ENCODE measurements around the gene FN3KRP.

FN3KRP gene, protein sequence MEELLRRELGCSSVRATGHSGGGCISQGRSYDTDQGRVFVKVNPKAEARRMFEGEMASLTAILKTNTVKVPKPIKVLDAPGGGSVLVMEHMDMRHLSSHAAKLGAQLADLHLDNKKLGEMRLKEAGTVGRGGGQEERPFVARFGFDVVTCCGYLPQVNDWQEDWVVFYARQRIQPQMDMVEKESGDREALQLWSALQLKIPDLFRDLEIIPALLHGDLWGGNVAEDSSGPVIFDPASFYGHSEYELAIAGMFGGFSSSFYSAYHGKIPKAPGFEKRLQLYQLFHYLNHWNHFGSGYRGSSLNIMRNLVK

DNA sequence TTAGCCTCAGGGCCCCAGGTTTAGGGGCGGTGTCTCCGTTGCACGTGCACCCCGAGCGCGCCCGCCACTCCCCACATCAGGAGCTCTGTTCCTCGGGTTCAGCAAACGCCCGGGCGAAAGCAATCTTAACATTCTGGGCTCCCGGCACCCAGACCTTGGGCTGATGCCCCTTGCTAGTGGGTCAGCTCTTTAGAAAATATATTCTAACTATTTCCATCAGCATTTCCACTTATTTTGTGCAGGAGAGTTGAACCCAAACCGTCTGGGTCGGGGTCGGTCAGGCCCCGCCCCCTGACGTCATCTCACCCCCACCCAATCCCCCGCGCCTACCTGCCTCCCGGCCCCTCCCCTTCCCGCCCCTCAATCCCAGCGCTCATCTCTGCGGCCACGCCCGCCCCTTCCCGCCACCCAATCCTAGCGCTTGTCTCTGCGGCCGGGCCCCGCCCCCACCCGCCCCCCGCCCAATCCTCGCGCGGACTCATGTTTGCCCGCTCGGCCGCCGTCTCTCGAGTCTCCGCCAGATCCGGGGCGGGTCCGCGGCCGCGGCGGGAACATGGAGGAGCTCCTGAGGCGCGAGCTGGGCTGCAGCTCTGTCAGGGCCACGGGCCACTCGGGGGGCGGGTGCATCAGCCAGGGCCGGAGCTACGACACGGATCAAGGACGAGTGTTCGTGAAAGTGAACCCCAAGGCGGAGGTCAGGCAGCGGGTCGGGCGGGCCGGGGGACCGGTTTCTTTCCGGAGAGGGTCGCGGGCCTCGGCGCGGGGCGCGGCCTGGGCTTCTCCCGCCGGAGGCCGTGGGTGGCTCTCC is at the start of gene FN3KRP:
TSS of gene FN3KRP (plus strand) at position 504 of the 808 bp plus-strand sequence. CDS start at position 554, 50 bp downstream.
- in situ Hi-C loops (cut with MboI; ENCODE audit: low pct_unique_long_range_greater_than_20kb, low sequenced_read_pairs, unreplicated experiment) = no loop called here
- TF ChIP-seq, protein P1, sequence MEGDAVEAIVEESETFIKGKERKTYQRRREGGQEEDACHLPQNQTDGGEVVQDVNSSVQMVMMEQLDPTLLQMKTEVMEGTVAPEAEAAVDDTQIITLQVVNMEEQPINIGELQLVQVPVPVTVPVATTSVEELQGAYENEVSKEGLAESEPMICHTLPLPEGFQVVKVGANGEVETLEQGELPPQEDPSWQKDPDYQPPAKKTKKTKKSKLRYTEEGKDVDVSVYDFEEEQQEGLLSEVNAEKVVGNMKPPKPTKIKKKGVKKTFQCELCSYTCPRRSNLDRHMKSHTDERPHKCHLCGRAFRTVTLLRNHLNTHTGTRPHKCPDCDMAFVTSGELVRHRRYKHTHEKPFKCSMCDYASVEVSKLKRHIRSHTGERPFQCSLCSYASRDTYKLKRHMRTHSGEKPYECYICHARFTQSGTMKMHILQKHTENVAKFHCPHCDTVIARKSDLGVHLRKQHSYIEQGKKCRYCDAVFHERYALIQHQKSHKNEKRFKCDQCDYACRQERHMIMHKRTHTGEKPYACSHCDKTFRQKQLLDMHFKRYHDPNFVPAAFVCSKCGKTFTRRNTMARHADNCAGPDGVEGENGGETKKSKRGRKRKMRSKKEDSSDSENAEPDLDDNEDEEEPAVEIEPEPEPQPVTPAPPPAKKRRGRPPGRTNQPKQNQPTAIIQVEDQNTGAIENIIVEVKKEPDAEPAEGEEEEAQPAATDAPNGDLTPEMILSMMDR (IDR thresholded peaks at IDR 0.05; ENCODE audit: extremely low read depth, insufficient read depth, missing control alignments) = no peak
- peak; percentile 100 for DNase-seq (ENCODE audit: low spot score)

DNA sequence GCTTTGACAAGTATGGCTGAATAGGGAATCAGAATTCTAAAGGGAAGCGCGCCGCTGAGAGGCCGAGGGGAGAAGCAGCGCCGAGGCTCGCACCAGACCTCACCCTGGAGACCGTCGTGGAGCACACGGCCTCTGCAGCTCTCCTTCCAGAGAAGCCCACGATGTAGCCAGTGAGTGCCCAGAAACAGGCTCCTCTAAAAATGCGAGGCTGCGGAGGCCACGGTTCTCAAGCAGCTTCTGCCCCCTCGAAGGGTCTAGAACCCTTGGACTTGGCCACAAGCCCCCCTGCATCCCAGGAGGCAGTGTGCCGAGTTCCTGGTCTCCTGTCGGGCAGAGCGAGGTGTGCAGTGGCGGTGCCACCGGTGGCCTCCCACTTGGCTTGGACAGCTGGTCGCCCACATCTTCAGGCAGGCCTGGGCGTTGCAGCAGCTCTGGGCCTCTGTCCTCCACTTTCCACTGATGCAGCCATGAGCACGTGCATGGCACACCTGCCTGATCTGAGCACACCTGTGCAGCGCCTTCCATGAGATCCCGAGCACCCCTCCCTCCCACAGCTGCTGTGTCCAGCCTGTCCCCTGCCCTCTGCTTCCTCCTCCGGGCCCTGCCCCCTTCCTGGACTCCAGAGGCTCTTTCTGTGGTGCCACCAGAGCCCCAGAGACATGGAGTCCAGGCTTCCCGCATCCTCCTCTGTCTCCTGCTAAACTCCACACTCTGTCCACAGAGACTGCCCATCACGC is 49.4 kb upstream of the FN3KRP start:
- in situ Hi-C loops (cut with MboI; ENCODE audit: low pct_unique_long_range_greater_than_20kb, low sequenced_read_pairs, unreplicated experiment) = no loop called here
- no peak for DNase-seq (ENCODE audit: low spot score)
- TF ChIP-seq, protein P1 (IDR thresholded peaks at IDR 0.05; ENCODE audit: extremely low read depth, insufficient read depth, missing control alignments) = no peak

DNA sequence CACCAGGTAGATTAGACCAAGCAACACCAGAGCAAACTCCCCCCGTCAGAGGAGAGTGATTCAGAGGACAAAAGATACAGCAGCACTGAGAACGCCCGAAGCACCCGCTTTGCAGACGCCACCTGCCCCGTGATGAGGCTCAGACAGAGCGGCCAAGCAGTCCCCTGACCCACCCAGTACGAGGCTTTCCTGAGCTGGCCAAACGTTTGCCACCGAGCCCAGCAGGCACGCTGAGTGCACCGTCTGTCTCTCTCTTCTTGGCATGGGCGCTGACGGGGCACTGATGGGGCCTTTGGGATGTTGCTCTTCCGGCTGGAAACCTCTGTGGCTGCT is 48.9 kb upstream of the FN3KRP start:
- TF ChIP-seq, protein P1 (IDR thresholded peaks at IDR 0.05; ENCODE audit: extremely low read depth, insufficient read depth, missing control alignments) = no peak
- in situ Hi-C loops (cut with MboI; ENCODE audit: low pct_unique_long_range_greater_than_20kb, low sequenced_read_pairs, unreplicated experiment) = no loop called here
- DNase-seq (ENCODE audit: low spot score) = no peak

DNA sequence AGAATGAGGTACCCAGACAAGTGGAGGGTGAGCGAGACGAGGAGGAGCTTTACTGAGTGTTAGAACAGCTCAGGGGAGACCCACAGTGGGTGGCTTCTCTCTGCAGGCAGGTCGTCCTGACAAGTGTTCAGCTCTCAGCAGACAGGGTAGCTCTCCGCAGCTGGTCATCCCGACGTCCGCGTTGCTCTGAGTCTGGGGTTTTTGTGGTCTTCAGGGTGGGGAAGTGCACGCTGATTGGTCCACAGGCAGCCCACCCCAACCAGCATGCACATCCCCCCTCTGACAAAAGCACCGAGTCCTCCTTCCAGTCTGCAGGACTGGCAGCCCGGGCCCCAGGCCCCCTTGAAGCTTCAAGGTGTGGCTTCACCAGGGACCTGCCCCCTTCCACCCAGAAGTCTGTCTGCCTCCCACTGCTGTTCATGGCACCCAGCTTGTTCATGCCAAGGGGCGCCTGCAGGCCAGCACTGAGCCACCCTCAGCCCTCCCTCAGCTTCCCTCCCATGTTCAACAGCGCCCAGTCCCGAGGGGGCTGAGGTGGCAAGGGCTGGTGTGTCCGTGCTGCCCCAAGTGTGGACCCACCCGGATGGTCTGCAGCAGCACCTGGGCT is 48.4 kb upstream of the FN3KRP start:
- no peak for DNase-seq (ENCODE audit: low spot score)
- in situ Hi-C loops (cut with MboI; ENCODE audit: low pct_unique_long_range_greater_than_20kb, low sequenced_read_pairs, unreplicated experiment) = no loop called here
- TF ChIP-seq, protein P1 (IDR thresholded peaks at IDR 0.05; ENCODE audit: extremely low read depth, insufficient read depth, missing control alignments) = no peak

DNA sequence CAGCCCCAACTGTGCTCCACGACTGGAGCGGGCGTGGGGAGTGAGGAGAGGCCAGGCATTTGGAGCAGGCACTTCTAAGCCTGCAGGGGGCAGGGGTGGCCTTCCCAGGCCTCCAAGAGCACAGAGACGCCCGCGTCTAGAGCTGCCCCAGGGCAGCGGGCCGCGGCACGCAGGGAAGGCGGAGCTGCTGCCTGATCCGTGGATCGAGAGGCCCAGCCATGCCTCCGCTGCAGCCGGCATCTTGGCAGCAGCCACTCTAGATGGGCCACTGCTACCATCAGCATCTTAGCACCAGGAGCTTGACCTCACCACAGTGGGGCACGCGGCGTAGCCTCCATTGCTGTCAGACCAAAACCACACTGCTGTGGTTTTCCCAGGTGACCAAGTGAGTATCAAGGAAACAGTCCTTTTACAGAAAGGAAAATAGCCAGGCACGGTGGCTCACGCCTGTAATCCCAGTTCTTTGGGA is 47.8 kb upstream of the FN3KRP start:
- TF ChIP-seq, protein P1 (IDR thresholded peaks at IDR 0.05; ENCODE audit: extremely low read depth, insufficient read depth, missing control alignments) = peak; percentile 79
- in situ Hi-C loops (cut with MboI; ENCODE audit: low pct_unique_long_range_greater_than_20kb, low sequenced_read_pairs, unreplicated experiment) = no loop called here
- peak; percentile 68 for DNase-seq (ENCODE audit: low spot score)
